NB4 (cell line): ENCODE data around the gene C20orf144.

ENCODE experiments used
- DNase-seq: peaks from one replicate; pipeline ENCODE4 v3.0.0; 2010; ENCODE audit warnings: low read depth
- H3K4me3 ChIP-seq: one replicate; pipeline ENCODE4 v1.5.1; 2011; ENCODE audit warnings: mild to moderate bottlenecking, low read depth, low read length, moderate library complexity
- MAX ChIP-seq: IDR thresholded peaks from 2 replicates; pipeline ENCODE4 v1.6.1; 2011; ENCODE audit warnings: low read depth, low read length
- MYC ChIP-seq: IDR thresholded peaks from 2 replicates; pipeline ENCODE4 v1.6.1; 2011; ENCODE audit warnings: low read depth, low read length
- POLR2A ChIP-seq: IDR thresholded peaks from 2 replicates; pipeline ENCODE4 v1.6.1; 2011; ENCODE audit warnings: mild to moderate bottlenecking; ENCODE audit not compliant: insufficient read length; ENCODE audit errors: extremely low read depth
- TF ChIP-seq, protein P1 (sequence below): IDR thresholded peaks from one replicate; pipeline ENCODE4 v1.5.1; 2012; ENCODE audit warnings: low read depth, low read length

The C20orf144 gene

GRCh38 chr20:33687993-33688937, 26.1 kb downstream of the C20orf144 start:
- no peak for TF ChIP-seq MYC
- peak; percentile 4 for DNase-seq

DNA sequence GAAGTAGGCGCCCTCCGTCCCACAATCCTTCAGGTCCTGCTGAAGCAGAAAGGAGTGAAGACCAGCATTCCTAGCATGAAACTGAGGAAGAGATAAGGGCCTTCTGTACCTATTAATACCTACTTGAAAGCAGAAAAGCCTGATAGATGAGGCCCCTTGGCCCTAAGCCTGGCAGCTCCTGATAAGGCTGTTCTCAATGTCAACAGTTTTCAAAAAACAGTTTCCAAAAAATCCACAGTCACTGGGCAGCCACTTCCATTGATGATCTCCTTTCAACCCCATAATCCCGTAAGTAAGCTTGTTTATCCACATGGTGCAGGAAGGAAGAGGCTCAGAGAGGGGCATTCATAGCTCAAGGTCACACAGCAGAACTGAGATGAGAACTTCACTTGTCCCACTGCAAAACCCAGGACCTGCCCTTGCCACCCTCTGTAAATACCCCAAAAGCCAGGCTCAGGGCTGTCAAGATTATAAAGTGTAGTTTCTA, 26.9 kb downstream of the C20orf144 start:
- DNase-seq, result peak; percentile 3
- no peak overlapping the region for H3K4me3 ChIP-seq
- TF ChIP-seq MYC (no peak), MAX (no peak), POLR2A (no peak)
- TF ChIP-seq, protein P1, sequence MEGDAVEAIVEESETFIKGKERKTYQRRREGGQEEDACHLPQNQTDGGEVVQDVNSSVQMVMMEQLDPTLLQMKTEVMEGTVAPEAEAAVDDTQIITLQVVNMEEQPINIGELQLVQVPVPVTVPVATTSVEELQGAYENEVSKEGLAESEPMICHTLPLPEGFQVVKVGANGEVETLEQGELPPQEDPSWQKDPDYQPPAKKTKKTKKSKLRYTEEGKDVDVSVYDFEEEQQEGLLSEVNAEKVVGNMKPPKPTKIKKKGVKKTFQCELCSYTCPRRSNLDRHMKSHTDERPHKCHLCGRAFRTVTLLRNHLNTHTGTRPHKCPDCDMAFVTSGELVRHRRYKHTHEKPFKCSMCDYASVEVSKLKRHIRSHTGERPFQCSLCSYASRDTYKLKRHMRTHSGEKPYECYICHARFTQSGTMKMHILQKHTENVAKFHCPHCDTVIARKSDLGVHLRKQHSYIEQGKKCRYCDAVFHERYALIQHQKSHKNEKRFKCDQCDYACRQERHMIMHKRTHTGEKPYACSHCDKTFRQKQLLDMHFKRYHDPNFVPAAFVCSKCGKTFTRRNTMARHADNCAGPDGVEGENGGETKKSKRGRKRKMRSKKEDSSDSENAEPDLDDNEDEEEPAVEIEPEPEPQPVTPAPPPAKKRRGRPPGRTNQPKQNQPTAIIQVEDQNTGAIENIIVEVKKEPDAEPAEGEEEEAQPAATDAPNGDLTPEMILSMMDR, result no peak

More at GRCh38 chr20:33687993-33688937, 26.1 kb downstream of the C20orf144 start:
- no peak overlapping the region for H3K4me3 ChIP-seq

DNA sequence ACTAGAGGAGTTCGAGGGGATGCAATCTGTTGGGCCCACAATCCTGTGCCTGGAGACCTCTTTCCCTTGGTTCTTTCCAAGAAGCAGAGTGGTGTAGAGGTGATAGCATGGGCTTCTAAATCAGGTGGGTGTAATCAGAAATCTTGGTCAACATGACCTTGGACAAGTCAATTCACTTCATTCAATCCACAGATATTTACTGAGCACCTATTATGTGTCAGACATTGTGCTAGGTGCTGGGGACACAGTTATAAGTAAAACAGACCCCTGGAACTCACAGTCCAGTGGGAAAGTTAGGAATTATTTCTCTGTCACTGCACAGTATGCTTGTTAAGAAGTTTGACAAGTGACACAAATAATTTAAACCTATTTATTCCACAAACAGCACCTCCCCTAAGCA, 27.4 kb downstream of the C20orf144 start:
- no peak for DNase-seq
- no peak overlapping the region for H3K4me3 ChIP-seq
- TF ChIP-seq MYC, result no peak
- TF ChIP-seq MAX, result no peak
- TF ChIP-seq, protein P1, result no peak

DNA sequence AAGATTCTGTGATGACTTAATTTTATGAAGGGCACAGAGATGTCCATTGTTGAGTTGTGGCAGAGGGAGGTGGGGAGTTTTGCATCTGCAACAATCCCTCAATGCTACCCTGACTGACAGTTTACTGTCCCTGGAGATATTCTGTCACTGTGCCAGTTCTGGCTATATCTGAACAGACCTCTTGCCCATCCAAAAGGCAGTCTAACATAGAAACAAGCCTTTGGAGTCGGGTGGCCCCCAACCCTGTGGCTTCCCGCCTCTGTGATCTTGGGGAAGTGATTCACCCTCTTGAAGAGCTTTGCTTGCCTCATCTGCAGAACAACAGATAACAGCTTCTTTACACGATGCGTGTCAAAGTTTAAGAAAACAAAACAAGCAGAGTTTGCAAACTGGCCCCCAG, 27.8 kb downstream of the C20orf144 start:
- DNase-seq, result peak; percentile 98
- TF ChIP-seq POLR2A, result no peak
- TF ChIP-seq MYC, result 0 out of 2 replicates have a peak, but pooled peaks have one; percentile 55
- TF ChIP-seq, protein P1, result no peak
- peak; percentile 65; the same call in 1 of the 2 replicates for TF ChIP-seq MAX
- peak overlapping the region; percentile 40 for H3K4me3 ChIP-seq

GRCh38 chr20:33693289-33693688, 31.2 kb downstream of the C20orf144 start:
- peak; percentile 0 for DNase-seq
- no peak overlapping the region for H3K4me3 ChIP-seq
- TF ChIP-seq POLR2A (no peak), MYC (no peak), MAX (no peak)
- TF ChIP-seq, protein P1, result no peak
